IPS-15b (cell line): ENCODE data around the gene PSMB11.

Experiments used
- H3K27me3 ChIP-seq: one replicate; pipeline ENCODE4 v1.6.1; 2013; ENCODE audit warnings: low read length; ENCODE audit not compliant: control insufficient read depth, insufficient read depth
- H3K36me3 ChIP-seq: one replicate; pipeline ENCODE4 v1.6.1; 2013; ENCODE audit warnings: low read length; ENCODE audit not compliant: control insufficient read depth, insufficient read depth
- H3K4me1 ChIP-seq: one replicate; pipeline ENCODE4 v1.6.1; 2013; ENCODE audit warnings: mild to moderate bottlenecking, low read length; ENCODE audit not compliant: control insufficient read depth, insufficient read depth
- H3K4me3 ChIP-seq: one replicate; pipeline ENCODE4 v1.5.1; 2013; ENCODE audit warnings: low read depth, low read length
- H3K9ac ChIP-seq: one replicate; pipeline ENCODE4 v1.6.1; 2013; ENCODE audit warnings: low read depth, mild to moderate bottlenecking, low read length
- H3K9me3 ChIP-seq: one replicate; pipeline ENCODE4 v1.6.1; 2013; ENCODE audit warnings: mild to moderate bottlenecking, low read length; ENCODE audit not compliant: control insufficient read depth, insufficient read depth

PSMB11 gene

GRCh38 chr14:23049011-23049410 lies 7.0 kb downstream of the PSMB11 start:
- Histone ChIP-seq H3K9ac (no peak overlapping the region), H3K36me3 (peaks cover 7% of the 10 kb centered on the region), H3K4me1 (no peaks in the 10 kb centered on the region), H3K27me3 (no peaks in the 10 kb centered on the region), H3K9me3 (no peaks in the 10 kb centered on the region), H3K4me3 (no peak overlapping the region)

GRCh38 chr14:23051141-23052057 lies 9.4 kb downstream of the PSMB11 start:
- Histone ChIP-seq H3K27me3 (no peaks in the 10 kb centered on the region), H3K9me3 (no peaks in the 10 kb centered on the region), H3K4me1 (peaks cover 5% of the 10 kb centered on the region), H3K4me3 (no peak overlapping the region), H3K36me3 (peaks cover 9% of the 10 kb centered on the region), H3K9ac (no peak overlapping the region)

- Histone ChIP-seq H3K36me3 (peaks cover 9% of the 10 kb centered on the region), H3K4me1 (peaks cover 5% of the 10 kb centered on the region), H3K27me3 (peaks cover 3% of the 10 kb centered on the region), H3K9me3 (no peaks in the 10 kb centered on the region), H3K4me3 (no peak overlapping the region), H3K9ac (no peak overlapping the region)
These were observed 10.2 kb downstream of the PSMB11 start for GRCh38 chr14:23052182-23052623.

GRCh38 chr14:23052671-23053070 lies 10.7 kb downstream of the PSMB11 start:
- peaks cover 9% of the 10 kb centered on the region for H3K36me3 ChIP-seq
- H3K27me3 ChIP-seq, result peaks cover 3% of the 10 kb centered on the region
- peaks cover 5% of the 10 kb centered on the region for H3K4me1 ChIP-seq
- H3K4me3 ChIP-seq, result no peak overlapping the region
- no peak overlapping the region for H3K9ac ChIP-seq
- no peaks in the 10 kb centered on the region for H3K9me3 ChIP-seq

GRCh38 chr14:23053426-23053825 lies 11.4 kb downstream of the PSMB11 start:
- peaks cover 9% of the 10 kb centered on the region for H3K36me3 ChIP-seq
- H3K27me3 ChIP-seq, result peaks cover 3% of the 10 kb centered on the region
- H3K4me1 ChIP-seq, result peaks cover 7% of the 10 kb centered on the region
- H3K4me3 ChIP-seq, result no peak overlapping the region
- no peaks in the 10 kb centered on the region for H3K9me3 ChIP-seq
- H3K9ac ChIP-seq, result no peak overlapping the region

GRCh38 chr14:23054000-23054811 lies 12.2 kb downstream of the PSMB11 start:
- Histone ChIP-seq H3K4me3 (no peak overlapping the region), H3K9ac (no peak overlapping the region), H3K4me1 (peaks cover 7% of the 10 kb centered on the region), H3K27me3 (peaks cover 3% of the 10 kb centered on the region), H3K9me3 (no peaks in the 10 kb centered on the region), H3K36me3 (peaks cover 16% of the 10 kb centered on the region)

GRCh38 chr14:23055147-23055550 lies 13.1 kb downstream of the PSMB11 start:
- no peaks in the 10 kb centered on the region for H3K9me3 ChIP-seq
- H3K4me3 ChIP-seq, result no peak overlapping the region
- H3K27me3 ChIP-seq, result peaks cover 3% of the 10 kb centered on the region
- H3K4me1 ChIP-seq, result peaks cover 7% of the 10 kb centered on the region
- H3K36me3 ChIP-seq, result peaks cover 16% of the 10 kb centered on the region
- H3K9ac ChIP-seq, result no peak overlapping the region

GRCh38 chr14:23055621-23056144 lies 13.7 kb downstream of the PSMB11 start:
- Histone ChIP-seq H3K4me3 (peak overlapping the region; percentile 81), H3K9me3 (no peaks in the 10 kb centered on the region), H3K9ac (no peak overlapping the region), H3K4me1 (peaks cover 7% of the 10 kb centered on the region), H3K36me3 (peaks cover 21% of the 10 kb centered on the region), H3K27me3 (peaks cover 3% of the 10 kb centered on the region)

- H3K9ac ChIP-seq, result no peak overlapping the region
- peaks cover 3% of the 10 kb centered on the region for H3K27me3 ChIP-seq
- peaks cover 26% of the 10 kb centered on the region for H3K36me3 ChIP-seq
- H3K4me1 ChIP-seq, result peaks cover 7% of the 10 kb centered on the region
- no peaks in the 10 kb centered on the region for H3K9me3 ChIP-seq
- peak overlapping the region; percentile 81 for H3K4me3 ChIP-seq
These were observed 14.3 kb downstream of the PSMB11 start for GRCh38 chr14:23056145-23056955.

- Histone ChIP-seq H3K9me3 (no peaks in the 10 kb centered on the region), H3K4me3 (peak within 1 kb of the TSS; percentile 81), H3K27me3 (peaks cover 3% of the 10 kb centered on the region), H3K9ac (peak within 1 kb of the TSS; percentile 83), H3K36me3 (peaks cover 29% of the 10 kb centered on the region), H3K4me1 (peaks cover 7% of the 10 kb centered on the region)
These were observed 15.1 kb downstream of the PSMB11 start, which contains the start of gene CDH24 for GRCh38 chr14:23056956-23057756. Gene CDH24, minus strand, starts transcription at chr14:23057520. Its CDS starts 1,787 bp downstream, at chr14:23055733.
